Neural cell (in vitro differentiated cells): ENCODE data around the gene ERVW-1. TPM values are rescaled to one million over a fixed set of nuclear protein-coding genes. Genes with fewer than 3 reads are reported as not detected.

Experiments used
- H2AFZ ChIP-seq: fragments of 200-600, 300-800 bp; sonication (generic), shearing (Covaris generic); 2 replicates; pipeline ENCODE4 v1.6.0; 2014; ENCODE audit warnings: low read depth, mild to moderate bottlenecking, antibody characterized with exemption, low read length, moderate library complexity
- H3F3A ChIP-seq: fragments of 200-600 bp; shearing (Covaris generic); 2 replicates; pipeline ENCODE4 v1.6.1; 2016; ENCODE audit warnings: mild to moderate bottlenecking, moderate library complexity, mixed read lengths, antibody characterized with exemption, low read length; ENCODE audit not compliant: insufficient read depth, poor library complexity, severe bottlenecking
- H3K27ac ChIP-seq: fragments of 200-600, 300-800 bp; sonication (generic), shearing (Covaris generic); 2 replicates; pipeline ENCODE4 v1.5.1; 2014; ENCODE audit warnings: mild to moderate bottlenecking, low read length, moderate library complexity
- H3K27me3 ChIP-seq: fragments of 300-800, 200-600 bp; sonication (generic), shearing (Covaris generic); 2 replicates; pipeline ENCODE4 v1.6.0; 2014; ENCODE audit warnings: mild to moderate bottlenecking, low read depth, low read length, moderate library complexity; ENCODE audit not compliant: insufficient read depth
- H3K36me3 ChIP-seq: fragments of 300-800, 200-600 bp; sonication (generic), shearing (Covaris generic); 2 replicates; pipeline ENCODE4 v1.5.1; 2014; ENCODE audit warnings: mild to moderate bottlenecking, antibody characterized with exemption, low read length, moderate library complexity; ENCODE audit not compliant: insufficient read depth
- H3K4me2 ChIP-seq: fragments of 300-800, 200-600 bp; sonication (generic), shearing (Covaris generic); 2 replicates; pipeline ENCODE4 v1.6.0; 2014; ENCODE audit warnings: mild to moderate bottlenecking, low read length
- H3K4me3 ChIP-seq: fragments of 300-800, 200-600 bp; sonication (generic), shearing (Covaris generic); 2 replicates; pipeline ENCODE4 v1.5.1; 2014; ENCODE audit warnings: mild to moderate bottlenecking, low read length, moderate library complexity
- H3K79me2 ChIP-seq: fragments of 200-600 bp; shearing (Covaris generic); replicated peaks from 2 replicates; pipeline ENCODE4 v1.6.0; 2014; ENCODE audit warnings: mild to moderate bottlenecking, low read length, moderate library complexity; ENCODE audit not compliant: insufficient read depth
- H3K9ac ChIP-seq: fragments of 300-800, 200-600 bp; sonication (generic), shearing (Covaris generic); 2 replicates; pipeline ENCODE4 v1.6.1; 2016; ENCODE audit warnings: mild to moderate bottlenecking, low read length, mixed read lengths
- H3K9me2 ChIP-seq: fragments of 200-600 bp; shearing (Covaris generic); 2 replicates; pipeline ENCODE4 v1.6.1; 2016; ENCODE audit warnings: mild to moderate bottlenecking, low read length, mixed read lengths; ENCODE audit not compliant: insufficient read depth
- H3K9me3 ChIP-seq: fragments of 200-600, 300-800 bp; sonication (generic), shearing (Covaris generic); 2 replicates; pipeline ENCODE4 v1.6.1; 2016; ENCODE audit warnings: mild to moderate bottlenecking, mixed run types, low read length, moderate library complexity, mixed read lengths
- H4K20me1 ChIP-seq: fragments of 200-600 bp; shearing (Covaris generic); 2 replicates; pipeline ENCODE4 v1.6.1; 2016; ENCODE audit warnings: mild to moderate bottlenecking, mixed run types; ENCODE audit not compliant: insufficient read depth
- CTCF ChIP-seq: fragments of 450-650 bp; IDR thresholded peaks from 2 replicates; pipeline ENCODE4 v1.5.1; 2014; ENCODE audit warnings: antibody characterized with exemption, mild to moderate bottlenecking, moderate library complexity; ENCODE audit not compliant: poor library complexity, severe bottlenecking
- EP300 ChIP-seq: fragments of 450-650 bp; conservative IDR thresholded peaks from 2 replicates; pipeline ENCODE4 v1.6.1; 2014; ENCODE audit warnings: antibody characterized with exemption, mild to moderate bottlenecking, moderate library complexity; ENCODE audit not compliant: poor library complexity, severe bottlenecking
- EZH2 ChIP-seq: fragments of 200-600, 300-800 bp; shearing (Covaris generic), sonication (generic); IDR thresholded peaks from 2 replicates; pipeline ENCODE4 v1.6.1; 2014; ENCODE audit warnings: antibody characterized with exemption, low read length, borderline replicate concordance, mild to moderate bottlenecking; ENCODE audit not compliant: insufficient read depth, poor library complexity, severe bottlenecking
- MXI1 ChIP-seq: fragments of 450-650 bp; conservative IDR thresholded peaks from 2 replicates; pipeline ENCODE4 v1.6.1; 2014; ENCODE audit warnings: antibody characterized with exemption, mild to moderate bottlenecking; ENCODE audit not compliant: poor library complexity, severe bottlenecking
- POLR2AphosphoS5 ChIP-seq: IDR thresholded peaks from 2 replicates; pipeline ENCODE4 v1.6.1; 2012
- RAD21 ChIP-seq: fragments of 450-650 bp; conservative IDR thresholded peaks from 2 replicates; pipeline ENCODE4 v1.6.1; 2014; ENCODE audit warnings: antibody characterized with exemption, mild to moderate bottlenecking, moderate library complexity
- REST ChIP-seq: IDR thresholded peaks from 2 replicates; pipeline ENCODE4 v1.6.1; 2012; ENCODE audit warnings: borderline replicate concordance
- SMC3 ChIP-seq: fragments of 450-650 bp; conservative IDR thresholded peaks from 2 replicates; pipeline ENCODE4 v1.6.1; 2014; ENCODE audit warnings: antibody characterized with exemption, mild to moderate bottlenecking, moderate library complexity; ENCODE audit not compliant: poor library complexity
- TAF1 ChIP-seq: IDR thresholded peaks from 2 replicates; pipeline ENCODE4 v1.6.1; 2012; ENCODE audit warnings: low read depth
- polyA plus RNA-seq: library from polyadenylated mRNA; depleted of rRNA; stranded (reverse); fragments of >200 nt; gene quantifications from 2 replicates; pipeline ENCODE4 v1.2.3, GENCODE V29; 2014

Gene ERVW-1
- polyA plus RNA-seq, 1 donor from 2014 or later, result not detected

GRCh38 chr7:92513167-92513902 lies 35.6 kb upstream of the ERVW-1 start:
- H3K27ac ChIP-seq, result no peak overlapping the region
- no peaks in the 10 kb centered on the region for H3K79me2 ChIP-seq
- peaks cover 6% of the 10 kb centered on the region for H3K36me3 ChIP-seq
- H3K4me3 ChIP-seq, result no peak overlapping the region
- H2AFZ ChIP-seq, result no peak overlapping the region
- no peaks in the 10 kb centered on the region for H4K20me1 ChIP-seq
- H3K9ac ChIP-seq, result no peak overlapping the region
- no peak overlapping the region for H3K4me2 ChIP-seq
- H3K9me2 ChIP-seq, result no peaks in the 10 kb centered on the region
- TF ChIP-seq POLR2AphosphoS5, result no peak
- no peak for TF ChIP-seq RAD21
- TF ChIP-seq EZH2, result no peak
- TF ChIP-seq REST, result no peak
- TF ChIP-seq EP300, result no peak
- TF ChIP-seq MXI1, result no peak
- no peak for TF ChIP-seq TAF1
- TF ChIP-seq SMC3, result no peak
- TF ChIP-seq CTCF, result no peak
- H3K27me3 ChIP-seq, result no peaks in the 10 kb centered on the region
- H3K9me3 ChIP-seq, result no peaks in the 10 kb centered on the region
- H3F3A ChIP-seq, result no peaks in the 10 kb centered on the region

GRCh38 chr7:92508946-92509345 lies 31.2 kb upstream of the ERVW-1 start:
- no peaks in the 10 kb centered on the region for H3K9me2 ChIP-seq
- no peak overlapping the region for H3K4me3 ChIP-seq
- H3K9me3 ChIP-seq, result no peaks in the 10 kb centered on the region
- no peaks in the 10 kb centered on the region for H3K79me2 ChIP-seq
- no peaks in the 10 kb centered on the region for H3F3A ChIP-seq
- peaks cover 6% of the 10 kb centered on the region for H3K36me3 ChIP-seq
- TF ChIP-seq RAD21 (no peak), MXI1 (no peak), EZH2 (no peak), TAF1 (no peak)
- H4K20me1 ChIP-seq, result no peaks in the 10 kb centered on the region
- no peak overlapping the region for H3K9ac ChIP-seq
- no peak overlapping the region for H2AFZ ChIP-seq
- no peak overlapping the region for H3K27ac ChIP-seq
- no peaks in the 10 kb centered on the region for H3K27me3 ChIP-seq
- H3K4me2 ChIP-seq, result no peak overlapping the region
